T-cell (primary cell): ENCODE measurements around the gene RALB. TPM values are rescaled to one million over a fixed set of nuclear protein-coding genes. Genes with fewer than 3 reads are reported as not detected.

ENCODE experiments used
- ATAC-seq, 4 experiments: fragments of 200-7000 bp in 3 of 4; fragments of 150-1000 bp in 1 of 4; cut with Tn5 transposase; replicated peaks in 1 of 4; 1 replicate in 3 of 4; 2 replicates in 1 of 4; pipeline ENCODE4 v1.10.0; 2021; ENCODE audit warnings: moderate library complexity in 3 of 4, mild to moderate bottlenecking in 2 of 4, moderate number of reproducible peaks in 1 of 4
- CTCF ChIA-PET, 2 donors: fragments of 300-600 bp; sonication (Branson Sonifier 250); formaldehyde crosslinking; loops; one replicate each; lab custom pipeline; 2022; ENCODE audit warnings: antibody characterized with exemption in 2 of 2; lab: Charles Lee
- POLR2A ChIA-PET, 2 donors: fragments of 300-600 bp; sonication (Branson Sonifier 250); formaldehyde crosslinking; loops; one replicate each; lab custom pipeline; 2022; ENCODE audit warnings: antibody characterized with exemption in 2 of 2; lab: Charles Lee
- DNase-seq, 35 experiments: peaks; one replicate each; pipeline versions ENCODE4 v3.0.0 to v3.0.0-alpha.2; 2013 to 2023
- H3K27ac ChIP-seq: one replicate; pipeline ENCODE4 v1.5.1; 2013; ENCODE audit warnings: low read length
- H3K27me3 ChIP-seq, 2 experiments: replicated peaks in 1 of 2; 1 replicate in 1 of 2; 2 replicates in 1 of 2; pipeline versions ENCODE4 v1.6.1 to v1.7.0; 2013; ENCODE audit warnings: low read length in 1 of 2, mixed read lengths in 1 of 2; ENCODE audit not compliant: control insufficient read depth in 2 of 2, insufficient read depth in 2 of 2; ENCODE audit errors: extremely low read depth in 1 of 2
- H3K36me3 ChIP-seq, 2 donors: 1 replicate in 1 of 2; 2 replicates in 1 of 2; pipeline versions ENCODE4 v1.6.1 to v1.7.0; 2013; ENCODE audit warnings: low read length in 1 of 2; ENCODE audit not compliant: control insufficient read depth in 2 of 2, insufficient read depth in 1 of 2; ENCODE audit errors: extremely low read depth in 1 of 2
- H3K4me1 ChIP-seq, 2 experiments: 1 replicate in 1 of 2; 2 replicates in 1 of 2; pipeline versions ENCODE4 v1.6.1 to v1.7.0; 2013; ENCODE audit warnings: low read length in 2 of 2, mixed read lengths in 1 of 2; ENCODE audit not compliant: insufficient read depth in 2 of 2, control insufficient read depth in 1 of 2; ENCODE audit errors: extremely low read depth in 1 of 2
- H3K4me3 ChIP-seq, 2 donors: 1 replicate in 1 of 2; 2 replicates in 1 of 2; pipeline versions ENCODE4 v1.5.1 to v1.7.0; 2013; ENCODE audit warnings: mild to moderate bottlenecking in 2 of 2, low read length in 1 of 2, moderate library complexity in 1 of 2; ENCODE audit not compliant: control insufficient read depth in 1 of 2; ENCODE audit errors: extremely low read depth in 1 of 2
- H3K9me3 ChIP-seq: 2 replicates; pipeline ENCODE4 v1.7.0; 2013
- H3K27ac Mint-ChIP-seq, 2 donors: one replicate each; pipeline ENCODE4 v1.8.0; 2020 to 2021; ENCODE audit warnings: mild to moderate bottlenecking in 2 of 2, mixed read lengths in 2 of 2
- H3K27me3 Mint-ChIP-seq, 2 donors: one replicate each; pipeline ENCODE4 v1.8.0; 2021 to 2022; ENCODE audit warnings: mixed read lengths in 2 of 2
- H3K36me3 Mint-ChIP-seq: one replicate; pipeline ENCODE4 v1.8.0; 2021; ENCODE audit warnings: mixed read lengths
- H3K4me1 Mint-ChIP-seq, 3 donors: one replicate each; pipeline ENCODE4 v1.8.0; 2020 to 2022; ENCODE audit warnings: mixed read lengths in 3 of 3, mild to moderate bottlenecking in 1 of 3
- H3K4me3 Mint-ChIP-seq, 3 donors: one replicate each; pipeline ENCODE4 v1.8.0; 2020 to 2022; ENCODE audit warnings: mild to moderate bottlenecking in 3 of 3, mixed read lengths in 3 of 3, moderate library complexity in 3 of 3
- H3K9me3 Mint-ChIP-seq, 3 donors: one replicate each; pipeline ENCODE4 v1.8.0; 2020 to 2022; ENCODE audit warnings: mixed read lengths in 3 of 3
- whole genome bisulfite sequencing: methylation state at CpG from one replicate; pipeline ENCODE4 v1.1.5; 2013; ENCODE audit warnings: missing lambda C conversion rate; ENCODE audit not compliant: insufficient coverage; 5-methylcytosine and 5-hydroxymethylcytosine counted together
- total RNA-seq, 35 experiments: library from RNA in 6 of 35; stranded (reverse) in 6 of 35; fragments of 120-200 nt in 1 of 35; gene quantifications; one replicate each; pipeline versions ENCODE4 v1.2.1 to v1.2.4 and lab custom pipeline; 2013 to 2026

RALB gene
- total RNA-seq, 5 donors from 2014 or later (not counting 1 experiment from before 2014, with no cell fraction given) = 10.3 to 20.1 (median 12.9) TPM

- ChIA-PET POLR2A (no interaction called here), CTCF (no interaction called here)
- H3K4me1 Mint-ChIP-seq = no peaks in the 10 kb centered on the region
- Histone ChIP-seq H3K9me3 (no peaks in the 10 kb centered on the region), H3K36me3 (no peaks in the 10 kb centered on the region), H3K27me3 (peaks cover 0 to 29% of the 10 kb centered on the region in 2 experiments), H3K27ac (no peak overlapping the region), H3K4me1 (no peaks in the 10 kb centered on the region), H3K4me3 (no peak overlapping the region)
- no peaks in the 10 kb centered on the region for H3K36me3 Mint-ChIP-seq
- H3K9me3 Mint-ChIP-seq = no peaks in the 10 kb centered on the region
- H3K4me3 Mint-ChIP-seq = no peak overlapping the region
- H3K27me3 Mint-ChIP-seq = peaks cover 12 to 17% of the 10 kb centered on the region in 2 donors
- WGBS = 100% methylated on average over 6 of the region's 9 CpGs
- H3K27ac Mint-ChIP-seq = no peak overlapping the region
- ATAC-seq (no peak), DNase-seq (no peak)
Measured at GRCh38 chr2:120243875-120244553, 8.6 kb upstream of the RALB start.

GRCh38 chr2:120244656-120245519, 7.8 kb upstream of the RALB start:
- Histone ChIP-seq H3K27me3 (peaks cover 0 to 27% of the 10 kb centered on the region in 2 experiments), H3K9me3 (no peaks in the 10 kb centered on the region), H3K4me3 (no peak overlapping the region), H3K27ac (no peak overlapping the region), H3K36me3 (no peaks in the 10 kb centered on the region), H3K4me1 (no peaks in the 10 kb centered on the region)
- no peak for DNase-seq
- Mint-ChIP-seq H3K4me1 (no peaks in the 10 kb centered on the region), H3K4me3 (no peak overlapping the region), H3K27ac (no peak overlapping the region), H3K36me3 (no peaks in the 10 kb centered on the region), H3K9me3 (no peaks in the 10 kb centered on the region), H3K27me3 (peaks cover 14 to 17% of the 10 kb centered on the region in 2 donors)
- ATAC-seq = no peak
- WGBS = 88% methylated on average over 9 of the region's 12 CpGs
- ChIA-PET CTCF (interaction anchor here in 1 of 2 donors (1.0 kb wide), 1 partner anchor 241 kb away, joined by 3 read pairs; no protein-coding TSS in a partner anchor), POLR2A (no interaction called here)

- H3K36me3 ChIP-seq = no peaks in the 10 kb centered on the region
- peaks cover 14 to 17% of the 10 kb centered on the region in 2 donors for H3K27me3 Mint-ChIP-seq
- ATAC-seq (no peak), DNase-seq (no peak)
- no peak overlapping the region for H3K4me3 ChIP-seq
- ChIA-PET POLR2A (no interaction called here), CTCF (interaction anchor here in 1 of 2 donors (1.0 kb wide), 1 partner anchor 242 kb away, joined by 3 read pairs; no protein-coding TSS in a partner anchor)
- H3K4me1 Mint-ChIP-seq = no peaks in the 10 kb centered on the region
- H3K4me1 ChIP-seq = no peaks in the 10 kb centered on the region
- H3K27ac ChIP-seq = no peak overlapping the region
- 72% methylated on average over 8 of the region's 15 CpGs for WGBS
- no peak overlapping the region for H3K27ac Mint-ChIP-seq
- peaks cover 0 to 27% of the 10 kb centered on the region in 2 experiments for H3K27me3 ChIP-seq
- no peaks in the 10 kb centered on the region for H3K9me3 Mint-ChIP-seq
- H3K9me3 ChIP-seq = no peaks in the 10 kb centered on the region
- no peak overlapping the region for H3K4me3 Mint-ChIP-seq
- H3K36me3 Mint-ChIP-seq = no peaks in the 10 kb centered on the region
Measured at GRCh38 chr2:120245520-120246332, 6.9 kb upstream of the RALB start.

- Histone ChIP-seq H3K4me1 (peaks cover 0 to under 1% of the 10 kb centered on the region in 2 experiments), H3K9me3 (no peaks in the 10 kb centered on the region), H3K27me3 (peaks cover 0 to 27% of the 10 kb centered on the region in 2 experiments), H3K4me3 (no peak overlapping the region), H3K27ac (no peak overlapping the region), H3K36me3 (no peaks in the 10 kb centered on the region)
- ATAC-seq = no peak
- DNase-seq = no peak
- Mint-ChIP-seq H3K9me3 (no peaks in the 10 kb centered on the region), H3K4me3 (no peak overlapping the region), H3K27ac (no peak overlapping the region), H3K27me3 (peaks cover 14 to 17% of the 10 kb centered on the region in 2 donors), H3K4me1 (peaks cover 2 to 3% (median 2%) of the 10 kb centered on the region in 3 donors), H3K36me3 (no peaks in the 10 kb centered on the region)
- ChIA-PET CTCF (interaction anchor here in 1 of 2 donors (0.6 to 1.2 kb wide), 2 partner anchors 14 to 588 kb away, joined by 3 to 4 read pairs; no protein-coding TSS in a partner anchor), POLR2A (interaction anchor here in 1 of 2 donors (0.6 to 1.4 kb wide), 2 partner anchors 70 to 284 kb away, joined by 3 read pairs; no protein-coding TSS in a partner anchor)
- WGBS = 72% methylated on average over 16 of the region's 20 CpGs
Measured at GRCh38 chr2:120246546-120247300, 5.9 kb upstream of the RALB start.

GRCh38 chr2:120247851-120248250, 4.8 kb upstream of the RALB start:
- Histone ChIP-seq H3K4me1 (peaks cover 3 to 5% of the 10 kb centered on the region in 2 experiments), H3K36me3 (no peaks in the 10 kb centered on the region), H3K27me3 (peaks cover 0 to 27% of the 10 kb centered on the region in 2 experiments), H3K9me3 (no peaks in the 10 kb centered on the region), H3K4me3 (no peak overlapping the region), H3K27ac (no peak overlapping the region)
- Mint-ChIP-seq H3K9me3 (no peaks in the 10 kb centered on the region), H3K4me3 (no peak overlapping the region), H3K27me3 (peaks cover 14 to 17% of the 10 kb centered on the region in 2 donors), H3K27ac (no peak overlapping the region), H3K36me3 (no peaks in the 10 kb centered on the region), H3K4me1 (peaks cover 7 to 12% (median 8%) of the 10 kb centered on the region in 3 donors)
- ChIA-PET CTCF (interaction anchor here in 1 of 2 donors (0.5 to 1.2 kb wide), 3 partner anchors 15 to 569 kb away, joined by 3 to 4 read pairs (median 3); partner anchors contain the start of gene TMEM177), POLR2A (interaction anchor here (0.6 to 1.4 kb wide), 2 partner anchors 71 to 570 kb away, joined by 3 read pairs; no protein-coding TSS in a partner anchor)
- ATAC-seq (no peak), DNase-seq (no peak)
- 77% methylated on average over 6 of the region's 6 CpGs for WGBS
